ENCODE data around the gene SH3PXD2A. TPM values are rescaled to one million over a fixed set of nuclear protein-coding genes. Genes with fewer than 3 reads are reported as not detected.

Gene SH3PXD2A
- total RNA-seq, 1 donor from 2014 or later = 35.2 TPM

- H3K27me3 ChIP-seq = no peaks in the 10 kb centered on the region
- ATAC-seq (no peak), DNase-seq (no peak)
- H3K9me3 ChIP-seq = no peaks in the 10 kb centered on the region
- no peaks in the 10 kb centered on the region for H3K36me3 ChIP-seq
- no peak for TF ChIP-seq CTCF (IDR thresholded peaks at IDR 0.05)
- no peak overlapping the region for H3K27ac ChIP-seq
- no peak overlapping the region for H3K4me3 ChIP-seq
- H3K4me1 ChIP-seq = no peaks in the 10 kb centered on the region
- intact Hi-C loops (cut with DNase I) = no loop called here
Observed at GRCh38 chr10:103724074-103724473, 131.3 kb downstream of the SH3PXD2A start.

GRCh38 chr10:103723557-103723956 is 131.8 kb downstream of the SH3PXD2A start:
- H3K9me3 ChIP-seq = no peaks in the 10 kb centered on the region
- H3K4me1 ChIP-seq = no peaks in the 10 kb centered on the region
- DNase-seq (no peak), ATAC-seq (no peak)
- H3K27ac ChIP-seq = no peak overlapping the region
- no peaks in the 10 kb centered on the region for H3K27me3 ChIP-seq
- no peak overlapping the region for H3K4me3 ChIP-seq
- intact Hi-C loops (cut with DNase I) = no loop called here
- H3K36me3 ChIP-seq = no peaks in the 10 kb centered on the region
- no peak for TF ChIP-seq CTCF (IDR thresholded peaks at IDR 0.05)

DNA sequence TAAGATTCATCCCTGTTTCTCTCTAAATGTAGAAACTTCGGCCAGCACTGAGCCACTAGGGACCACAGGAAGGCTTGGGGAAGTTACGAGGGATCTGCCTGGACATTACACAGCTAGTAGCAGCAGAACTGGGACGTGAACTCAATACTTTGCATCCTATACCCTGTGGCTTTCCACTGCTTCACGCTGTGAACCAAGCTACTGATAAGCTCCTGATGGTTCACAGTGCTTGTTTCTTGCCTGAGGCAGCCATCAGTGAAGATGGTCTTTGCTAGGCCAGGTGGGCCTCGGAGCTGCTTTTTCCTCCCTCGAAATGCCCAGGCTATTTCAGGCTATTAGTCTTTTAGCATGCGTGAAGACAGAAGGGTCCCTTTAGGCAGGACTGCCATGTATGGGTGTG is 132.7 kb downstream of the SH3PXD2A start:
- Histone ChIP-seq H3K4me3 (no peak overlapping the region), H3K4me1 (no peaks in the 10 kb centered on the region), H3K36me3 (no peaks in the 10 kb centered on the region), H3K27ac (no peak overlapping the region), H3K9me3 (no peaks in the 10 kb centered on the region), H3K27me3 (no peaks in the 10 kb centered on the region)
- no peak for TF ChIP-seq CTCF (IDR thresholded peaks at IDR 0.05)
- intact Hi-C loops (cut with DNase I) = no loop called here
- ATAC-seq (no peak), DNase-seq (no peak)

DNA sequence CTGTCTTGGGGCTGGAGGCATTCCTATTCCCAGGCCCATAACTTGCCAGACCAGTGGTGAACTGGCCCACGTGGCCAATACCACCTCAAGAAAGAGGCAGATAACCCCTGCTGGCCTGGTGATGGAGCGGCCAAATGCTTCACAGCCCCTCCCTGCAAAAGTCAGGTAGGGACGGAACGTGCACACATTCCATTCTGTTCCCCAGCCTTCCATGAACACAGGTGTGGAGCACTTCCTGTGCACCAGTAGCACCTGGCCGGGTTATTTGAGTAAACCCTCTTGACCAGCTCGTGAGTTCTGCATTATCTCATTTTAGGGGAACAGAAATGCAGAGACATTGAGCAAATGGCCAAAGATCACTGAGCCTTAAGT is 134.4 kb downstream of the SH3PXD2A start:
- H3K36me3 ChIP-seq = no peaks in the 10 kb centered on the region
- TF ChIP-seq CTCF (IDR thresholded peaks at IDR 0.05) = no peak
- H3K9me3 ChIP-seq = no peaks in the 10 kb centered on the region
- no peaks in the 10 kb centered on the region for H3K4me1 ChIP-seq
- H3K27ac ChIP-seq = no peak overlapping the region
- intact Hi-C loops (cut with DNase I) = no loop called here
- ATAC-seq (peak; percentile 54), DNase-seq (no peak)
- H3K27me3 ChIP-seq = no peaks in the 10 kb centered on the region
- no peak overlapping the region for H3K4me3 ChIP-seq

GRCh38 chr10:103720328-103720963 is 134.9 kb downstream of the SH3PXD2A start:
- Histone ChIP-seq H3K4me1 (no peaks in the 10 kb centered on the region), H3K4me3 (no peak overlapping the region), H3K27me3 (no peaks in the 10 kb centered on the region), H3K9me3 (no peaks in the 10 kb centered on the region), H3K36me3 (no peaks in the 10 kb centered on the region), H3K27ac (no peak overlapping the region)
- no peak for DNase-seq
- TF ChIP-seq CTCF (IDR thresholded peaks at IDR 0.05) = no peak
- ATAC-seq = no peak
- intact Hi-C loops (cut with DNase I) = no loop called here

GRCh38 chr10:103719036-103719435 is 136.3 kb downstream of the SH3PXD2A start:
- H3K9me3 ChIP-seq = no peaks in the 10 kb centered on the region
- no peak for ATAC-seq

More at GRCh38 chr10:103719036-103719435, 136.3 kb downstream of the SH3PXD2A start:
- no peaks in the 10 kb centered on the region for H3K36me3 ChIP-seq
- H3K4me3 ChIP-seq = no peak overlapping the region
- no peak for TF ChIP-seq CTCF (IDR thresholded peaks at IDR 0.05)
- no peak overlapping the region for H3K27ac ChIP-seq
- intact Hi-C loops (cut with DNase I) = no loop called here
- no peak for DNase-seq
- H3K4me1 ChIP-seq = no peaks in the 10 kb centered on the region
- no peaks in the 10 kb centered on the region for H3K27me3 ChIP-seq
